ENCODE measurements around the gene TDRD10.

GRCh38 chr1:154466206-154466605, 35.8 kb upstream of the TDRD10 start:
- no peak for TF ChIP-seq CTCF (IDR thresholded peaks at IDR 0.05)
- no peak for TF ChIP-seq ZFX (IDR thresholded peaks at IDR 0.05; ENCODE audit: borderline replicate concordance)

All from 22Rv1 (cell line).